Rectal smooth muscle tissue (tissue), 1 donor: ENCODE measurements around the gene CHSY1.

Experiments used
- H3K27ac ChIP-seq: one replicate; pipeline ENCODE4 v1.7.0; 2013; ENCODE audit warnings: low read depth, low read length, inconsistent platforms
- H3K27me3 ChIP-seq: one replicate; pipeline ENCODE4 v1.7.0; 2013; ENCODE audit warnings: low read length; ENCODE audit not compliant: control insufficient read depth, insufficient read depth
- H3K36me3 ChIP-seq: one replicate; pipeline ENCODE4 v1.7.0; 2013; ENCODE audit warnings: low read length; ENCODE audit not compliant: control insufficient read depth, insufficient read depth
- H3K4me1 ChIP-seq: one replicate; pipeline ENCODE4 v1.7.0; 2013; ENCODE audit warnings: low read length; ENCODE audit not compliant: control insufficient read depth, insufficient read depth
- H3K4me3 ChIP-seq: one replicate; pipeline ENCODE4 v1.7.0; 2013; ENCODE audit warnings: low read length
- H3K9ac ChIP-seq: one replicate; pipeline ENCODE4 v1.7.0; 2013; ENCODE audit warnings: low read length

The CHSY1 gene

DNA sequence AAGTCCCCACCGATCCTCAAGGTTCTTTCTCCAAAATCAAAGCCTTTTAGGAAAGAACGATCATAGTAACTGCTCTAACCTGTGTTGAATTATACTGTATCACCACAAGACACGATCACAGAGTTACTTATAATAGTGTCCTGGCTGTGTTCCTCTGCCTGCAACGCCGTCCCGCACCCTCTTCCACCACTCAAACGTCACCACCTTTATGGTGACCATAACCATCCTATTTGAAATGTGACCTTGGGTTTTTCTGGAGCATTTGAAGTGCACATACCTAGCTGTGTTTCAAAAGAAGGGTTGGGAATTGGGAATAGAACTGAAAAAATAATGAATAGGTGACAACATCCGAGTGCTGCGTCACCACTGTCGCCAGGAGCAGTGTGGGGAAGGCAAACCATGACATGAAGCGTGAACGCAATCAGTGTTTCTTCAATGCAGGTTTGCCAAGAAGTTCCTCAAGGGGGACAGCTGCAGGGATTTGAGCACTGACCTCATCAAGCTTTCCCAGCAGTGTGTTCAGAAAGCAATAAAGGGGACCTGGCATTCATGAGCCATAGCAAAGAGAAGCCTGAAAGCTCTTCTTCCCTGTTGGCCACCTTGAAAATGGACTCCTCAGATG is 26.2 kb upstream of the CHSY1 start:
- Histone ChIP-seq H3K4me3 (peak overlapping the region; percentile 72), H3K27me3 (no peaks in the 10 kb centered on the region), H3K4me1 (no peaks in the 10 kb centered on the region), H3K9ac (peak overlapping the region; percentile 49), H3K27ac (peak overlapping the region; percentile 65), H3K36me3 (peaks cover 29% of the 10 kb centered on the region)

DNA sequence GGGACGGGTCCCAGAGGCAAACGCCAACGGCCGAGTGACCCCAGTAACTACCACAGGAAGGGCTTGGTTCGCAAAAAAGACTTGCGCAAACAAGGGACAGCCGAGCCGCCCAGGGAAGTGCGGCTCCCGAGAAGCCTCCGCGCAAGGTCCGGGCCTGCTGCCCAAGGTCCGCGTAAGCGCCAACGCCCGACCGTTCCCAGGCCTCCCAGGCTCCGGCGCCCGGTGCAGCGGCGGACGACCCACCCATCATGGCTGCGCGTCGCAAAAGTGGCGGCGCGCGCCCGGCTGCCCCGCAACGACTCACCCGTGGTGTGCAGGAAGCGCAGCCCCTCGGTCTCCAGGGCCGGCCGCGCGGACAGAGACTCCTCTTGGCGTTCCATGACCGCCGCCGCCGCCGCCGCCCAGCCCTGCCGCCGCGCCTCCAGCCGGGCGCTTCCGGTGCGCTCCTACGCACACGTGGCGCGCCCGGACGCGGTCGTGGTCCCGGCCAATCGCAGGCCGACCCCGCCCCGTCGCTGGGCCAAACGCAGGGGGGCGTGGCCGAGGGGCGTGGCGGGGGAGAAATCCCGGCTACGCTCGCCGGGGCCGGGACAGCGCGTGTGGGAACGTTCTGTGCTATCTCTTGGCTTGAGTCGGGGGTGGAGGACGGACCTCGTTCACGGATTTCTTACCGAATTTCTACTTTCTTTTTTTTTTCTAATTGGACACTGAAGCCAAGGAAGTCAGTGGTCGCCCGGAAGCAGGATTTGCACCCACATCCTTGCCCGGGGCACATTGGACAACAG is 25.4 kb upstream of the CHSY1 start, which contains the start of gene SELENOS:
Gene SELENOS, minus strand, starts transcription at position 448 of the 785 bp plus-strand sequence. Its CDS starts 68 bp downstream, at position 380.
- Histone ChIP-seq H3K27ac (peak within 1 kb of the TSS; percentile 88), H3K9ac (peak within 1 kb of the TSS; percentile 90), H3K4me1 (no peaks in the 10 kb centered on the region), H3K36me3 (peaks cover 27% of the 10 kb centered on the region), H3K4me3 (peak within 1 kb of the TSS; percentile 86), H3K27me3 (no peaks in the 10 kb centered on the region)

DNA sequence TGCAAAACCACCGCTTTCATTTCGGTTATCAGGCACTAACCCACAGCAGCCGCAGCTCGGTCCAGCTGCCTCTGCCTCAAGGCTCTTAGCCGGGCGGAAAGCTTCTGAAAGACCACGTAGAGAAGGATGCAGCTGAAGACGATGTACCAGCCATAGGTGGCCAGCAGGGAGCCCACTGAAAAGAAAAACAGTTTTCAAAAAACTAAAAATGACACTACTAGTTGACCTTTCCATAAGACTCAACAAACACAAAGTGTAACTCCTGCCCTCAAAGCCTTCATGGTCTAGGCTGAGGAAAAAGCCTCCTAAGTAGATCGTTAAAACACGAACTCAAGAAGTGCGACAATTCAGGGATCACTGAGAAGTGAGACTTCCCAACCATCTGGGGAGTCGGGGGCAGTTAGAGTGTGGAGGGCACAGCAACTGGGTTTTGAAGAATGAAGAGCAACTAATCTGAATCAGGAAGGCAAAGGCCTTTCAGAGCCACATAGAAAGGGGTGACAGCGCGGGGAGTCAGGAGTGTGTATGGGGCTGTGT is 24.7 kb upstream of the CHSY1 start:
- H3K9ac ChIP-seq, result peak overlapping the region; percentile 90
- H3K27ac ChIP-seq, result peak overlapping the region; percentile 88
- peak overlapping the region; percentile 86 for H3K4me3 ChIP-seq
- peaks cover 27% of the 10 kb centered on the region for H3K36me3 ChIP-seq
- H3K27me3 ChIP-seq, result no peaks in the 10 kb centered on the region
- no peaks in the 10 kb centered on the region for H3K4me1 ChIP-seq

DNA sequence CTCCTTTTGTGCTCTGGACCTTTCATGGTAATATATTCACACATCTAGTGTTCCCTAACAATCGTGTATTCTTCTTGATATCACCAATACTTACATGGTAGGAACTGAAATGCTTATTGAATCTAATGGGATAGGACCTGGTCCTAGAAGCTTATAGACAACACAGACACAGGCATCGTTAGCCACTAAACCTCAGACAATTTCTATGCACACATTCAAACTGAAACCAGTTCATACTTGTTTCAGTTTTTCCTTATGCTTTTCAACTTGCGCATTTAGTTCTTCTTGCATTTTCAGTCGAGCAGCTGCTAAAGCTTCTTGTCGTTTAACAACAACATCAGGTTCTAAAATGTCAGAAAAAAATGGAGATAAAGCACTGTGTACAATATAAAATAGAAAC is 23.2 kb upstream of the CHSY1 start:
- no peak overlapping the region for H3K27ac ChIP-seq
- H3K27me3 ChIP-seq, result no peaks in the 10 kb centered on the region
- peaks cover 35% of the 10 kb centered on the region for H3K36me3 ChIP-seq
- no peak overlapping the region for H3K9ac ChIP-seq
- no peak overlapping the region for H3K4me3 ChIP-seq
- no peaks in the 10 kb centered on the region for H3K4me1 ChIP-seq

DNA sequence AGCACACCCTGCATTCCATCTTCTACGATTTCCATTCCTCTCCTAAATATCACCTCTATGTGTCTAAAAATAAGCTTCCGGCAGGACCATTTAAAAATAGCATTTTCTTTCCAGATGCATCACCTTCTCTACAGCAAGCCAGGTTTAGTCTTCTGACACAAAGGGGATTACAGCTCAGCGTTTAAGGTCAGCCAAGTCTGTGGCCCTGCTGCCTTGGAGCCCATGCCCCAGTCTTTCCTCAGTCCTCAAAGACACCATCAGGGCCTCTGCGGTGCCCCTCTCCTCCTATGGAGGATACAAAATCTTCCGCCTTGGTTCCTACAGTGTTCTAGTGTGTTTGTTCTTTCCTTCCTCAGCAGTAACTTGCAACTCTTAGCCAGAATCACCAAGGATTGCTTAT is 21.7 kb upstream of the CHSY1 start:
- H3K36me3 ChIP-seq, result peaks cover 35% of the 10 kb centered on the region
- no peak overlapping the region for H3K27ac ChIP-seq
- no peak overlapping the region for H3K4me3 ChIP-seq
- no peak overlapping the region for H3K9ac ChIP-seq
- no peaks in the 10 kb centered on the region for H3K27me3 ChIP-seq
- H3K4me1 ChIP-seq, result no peaks in the 10 kb centered on the region

DNA sequence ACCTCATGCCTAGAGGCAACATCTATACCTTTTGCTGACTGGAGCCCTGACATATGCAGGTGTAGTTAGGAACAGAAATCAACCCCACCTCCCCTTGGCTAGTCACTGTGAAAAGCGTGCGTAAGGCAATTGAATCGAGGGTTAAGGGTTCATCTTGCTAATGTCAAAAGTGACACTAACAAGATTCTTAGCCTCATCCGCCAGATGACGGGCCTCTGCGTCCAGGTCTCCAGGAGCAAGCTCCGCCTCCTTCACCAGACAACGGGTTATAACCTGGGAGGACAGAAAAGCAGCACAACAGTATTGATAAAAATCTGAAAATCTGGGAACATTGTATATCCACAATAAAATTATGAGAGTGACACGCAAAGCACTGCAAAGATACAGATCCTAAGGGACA is 20.7 kb upstream of the CHSY1 start:
- Histone ChIP-seq H3K27ac (no peak overlapping the region), H3K4me3 (no peak overlapping the region), H3K27me3 (no peaks in the 10 kb centered on the region), H3K4me1 (no peaks in the 10 kb centered on the region), H3K9ac (no peak overlapping the region), H3K36me3 (peaks cover 35% of the 10 kb centered on the region)

DNA sequence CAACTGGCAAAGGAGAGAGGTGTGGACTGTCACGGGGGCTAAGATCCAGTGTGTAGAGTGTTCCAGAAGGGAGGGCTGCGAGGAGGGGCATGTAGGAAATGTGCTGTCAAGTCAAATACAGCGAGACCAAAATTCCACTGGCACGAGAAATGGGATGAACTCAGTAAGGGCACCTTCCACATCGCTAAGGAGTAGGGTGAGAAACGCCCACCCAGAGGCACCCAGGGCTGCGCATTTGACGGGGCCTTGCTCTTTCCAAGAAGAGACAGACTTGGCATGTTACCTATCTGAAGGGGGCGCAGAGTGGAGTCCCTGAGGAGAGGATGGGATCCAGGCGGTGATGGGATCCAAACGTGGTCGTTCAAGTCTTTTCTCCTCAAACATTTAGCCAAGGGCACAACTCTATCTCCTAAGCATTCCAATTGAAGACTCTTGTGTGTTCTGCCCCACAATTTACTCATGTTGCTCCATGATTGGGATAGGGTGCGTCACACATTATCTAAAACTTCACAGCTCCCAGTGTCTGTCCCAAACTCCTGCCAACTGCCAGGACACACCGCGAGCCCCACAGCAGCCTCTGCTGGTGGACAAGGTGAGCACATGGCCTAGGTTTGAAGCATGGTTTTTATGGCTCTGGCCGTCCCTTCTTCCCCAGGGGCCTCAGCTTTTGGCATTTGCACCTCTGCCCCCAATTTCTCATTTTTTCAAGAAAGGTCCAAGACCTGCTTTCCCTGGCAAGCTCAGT is 17.8 kb upstream of the CHSY1 start:
- H3K27ac ChIP-seq, result no peak overlapping the region
- no peak overlapping the region for H3K4me3 ChIP-seq
- no peaks in the 10 kb centered on the region for H3K4me1 ChIP-seq
- H3K9ac ChIP-seq, result no peak overlapping the region
- H3K36me3 ChIP-seq, result peaks cover 33% of the 10 kb centered on the region
- no peaks in the 10 kb centered on the region for H3K27me3 ChIP-seq

DNA sequence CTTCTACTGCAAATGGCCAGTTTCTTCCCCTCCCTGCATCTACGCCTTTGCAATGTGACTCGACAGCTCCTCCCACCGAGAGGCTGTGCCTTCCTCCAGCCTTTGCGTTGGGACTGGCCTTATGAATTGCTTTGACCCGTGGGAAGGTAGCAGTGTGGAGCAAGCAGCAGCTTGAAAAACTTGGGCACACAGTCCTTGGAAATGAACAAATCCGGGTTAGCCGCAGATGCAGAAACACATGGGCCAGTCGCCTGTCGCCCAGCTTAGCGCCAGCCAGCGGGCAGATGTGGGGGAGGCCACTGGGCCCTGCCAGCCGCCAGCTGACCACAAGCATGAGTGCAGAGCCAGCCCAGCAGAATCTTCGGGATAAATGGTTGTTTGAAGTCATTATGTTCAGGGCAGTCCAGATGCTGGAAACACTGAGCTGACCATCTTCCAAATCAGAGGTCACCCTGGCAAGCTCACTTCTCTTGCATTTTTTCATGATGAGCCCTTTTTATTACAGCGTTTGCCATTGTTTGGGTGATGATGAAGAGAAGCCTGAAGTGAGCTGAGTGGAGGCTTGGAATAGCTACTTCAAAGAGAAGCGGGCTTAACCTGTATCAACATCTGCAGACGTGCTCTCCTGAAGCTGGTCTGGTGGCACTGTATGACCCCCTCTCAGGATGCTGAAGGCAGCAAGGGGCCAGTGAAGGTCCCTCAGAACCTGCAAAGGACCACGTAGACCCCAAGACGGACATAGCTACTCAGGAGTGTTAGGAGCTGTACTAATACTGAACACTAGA is 15.7 kb upstream of the CHSY1 start:
- peaks cover 17% of the 10 kb centered on the region for H3K36me3 ChIP-seq
- no peak overlapping the region for H3K27ac ChIP-seq
- H3K4me1 ChIP-seq, result no peaks in the 10 kb centered on the region
- no peak overlapping the region for H3K4me3 ChIP-seq
- no peaks in the 10 kb centered on the region for H3K27me3 ChIP-seq
- H3K9ac ChIP-seq, result no peak overlapping the region

DNA sequence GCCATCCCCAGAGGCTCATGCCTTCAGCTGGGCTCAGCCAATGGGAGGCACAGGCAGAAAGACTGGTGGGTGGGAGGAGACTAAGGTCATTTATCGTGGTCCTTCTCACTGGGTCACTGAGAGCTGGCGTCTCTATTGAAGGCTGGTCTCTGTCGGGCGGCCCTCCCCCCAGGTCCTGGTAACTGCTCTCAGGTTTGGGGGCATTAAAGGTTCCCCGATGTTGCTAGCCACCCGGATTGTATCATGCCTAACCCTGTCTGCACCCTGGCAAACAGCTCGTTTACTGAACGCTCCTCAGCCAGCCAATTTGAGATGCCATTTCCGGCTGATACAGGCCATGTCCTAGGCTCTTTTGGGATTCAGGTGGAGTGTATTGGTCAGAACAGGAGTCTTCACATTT is 14.9 kb upstream of the CHSY1 start:
- Histone ChIP-seq H3K9ac (no peak overlapping the region), H3K36me3 (peaks cover 13% of the 10 kb centered on the region), H3K27me3 (no peaks in the 10 kb centered on the region), H3K4me3 (no peak overlapping the region), H3K4me1 (no peaks in the 10 kb centered on the region), H3K27ac (no peak overlapping the region)

DNA sequence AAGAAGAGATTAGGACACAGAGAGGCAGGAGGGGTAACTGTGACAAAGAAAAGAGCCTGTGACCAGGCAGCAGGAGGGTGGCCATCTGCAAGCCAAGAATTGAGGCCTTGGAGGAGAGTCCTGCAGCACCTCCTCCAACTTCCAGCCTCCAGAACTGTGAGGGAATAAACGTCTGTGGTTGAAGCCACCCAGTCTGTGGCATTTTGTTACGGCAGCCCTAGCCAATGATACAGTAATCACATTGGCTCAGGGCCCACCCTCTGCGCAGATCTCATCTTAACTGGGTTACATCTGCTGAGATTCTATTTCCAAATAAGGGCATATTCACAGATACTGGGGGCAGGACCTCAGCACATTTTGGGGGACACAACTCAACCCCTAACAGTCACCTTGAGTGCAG is 14.2 kb upstream of the CHSY1 start:
- H3K4me3 ChIP-seq, result no peak overlapping the region
- H3K27me3 ChIP-seq, result no peaks in the 10 kb centered on the region
- no peaks in the 10 kb centered on the region for H3K4me1 ChIP-seq
- no peak overlapping the region for H3K27ac ChIP-seq
- H3K36me3 ChIP-seq, result peaks cover 7% of the 10 kb centered on the region
- H3K9ac ChIP-seq, result no peak overlapping the region

DNA sequence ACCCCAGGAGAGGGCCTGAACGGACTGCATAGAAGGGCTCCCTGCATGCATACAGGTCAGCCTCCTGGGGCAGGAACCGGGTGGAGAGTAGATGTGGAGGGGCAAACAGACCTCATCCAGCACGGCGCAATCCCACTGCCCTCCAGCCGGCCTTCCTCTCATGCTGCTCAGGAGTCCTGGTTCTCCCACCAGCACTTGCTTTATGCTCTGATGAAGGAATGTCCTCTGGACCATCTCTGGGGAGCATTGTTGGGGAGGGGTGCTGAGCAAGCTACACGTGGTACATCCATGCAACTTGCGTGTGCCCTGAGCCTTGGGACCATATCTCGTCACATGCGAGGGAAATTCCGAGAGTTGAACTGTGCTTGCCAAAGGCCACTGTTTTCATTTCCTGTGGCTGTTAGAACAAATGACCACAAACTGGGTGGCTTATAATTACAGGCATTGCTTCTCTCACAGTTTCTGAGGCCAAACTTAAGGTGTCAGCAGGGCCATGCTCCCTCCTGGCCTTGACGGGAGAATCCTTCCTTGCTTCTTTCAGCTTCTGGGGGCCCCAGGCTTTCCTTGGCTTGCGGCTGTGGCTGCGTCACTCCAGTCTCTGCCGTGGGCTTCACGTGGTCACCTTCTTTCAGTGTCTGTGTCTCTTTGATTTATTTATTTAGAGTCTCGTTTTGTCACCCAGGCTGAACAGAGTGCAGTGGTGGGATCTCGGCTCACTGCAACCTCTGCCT is 13.2 kb upstream of the CHSY1 start:
- Histone ChIP-seq H3K27ac (no peak overlapping the region), H3K36me3 (no peaks in the 10 kb centered on the region), H3K4me1 (no peaks in the 10 kb centered on the region), H3K4me3 (no peak overlapping the region), H3K27me3 (no peaks in the 10 kb centered on the region), H3K9ac (no peak overlapping the region)
